IPS-NIHi11 (cell line): ENCODE data around the gene CTIF.

Source experiments
- DNase-seq: peaks from one replicate; pipeline ENCODE4 v3.0.0; 2012; ENCODE audit warnings: mixed read lengths, low spot score

CTIF gene

GRCh38 chr18:48887294-48887904 lies 348.6 kb downstream of the CTIF start:
- no peak for DNase-seq

- no peak for DNase-seq
Measured at GRCh38 chr18:48887905-48888772, 349.3 kb downstream of the CTIF start.

GRCh38 chr18:48888773-48889080 lies 349.9 kb downstream of the CTIF start:
- DNase-seq: no peak

- peak; percentile 82 for DNase-seq
Measured at GRCh38 chr18:48889115-48889941, 350.5 kb downstream of the CTIF start.

GRCh38 chr18:48889981-48890762 lies 351.3 kb downstream of the CTIF start:
- DNase-seq: no peak

DNA sequence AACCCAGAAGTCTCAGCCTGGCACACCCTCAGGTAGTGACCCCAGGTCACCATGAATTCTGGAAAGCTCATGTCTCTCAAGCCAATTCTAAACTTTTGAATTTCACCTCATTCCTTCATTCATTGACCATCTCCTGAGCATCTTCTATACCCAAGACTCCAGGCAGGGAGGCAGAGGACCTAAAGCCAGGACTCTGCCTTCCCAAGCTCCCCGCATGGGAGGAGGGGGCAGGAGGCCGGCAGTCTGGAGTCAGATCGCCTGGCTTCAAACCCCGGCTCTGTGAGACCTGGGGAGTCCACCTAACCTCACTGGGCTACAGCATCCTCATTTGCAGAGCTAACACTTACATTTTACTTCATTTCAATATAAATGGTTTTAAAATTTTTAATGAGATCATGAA lies 352.9 kb downstream of the CTIF start:
- DNase-seq: no peak

DNA sequence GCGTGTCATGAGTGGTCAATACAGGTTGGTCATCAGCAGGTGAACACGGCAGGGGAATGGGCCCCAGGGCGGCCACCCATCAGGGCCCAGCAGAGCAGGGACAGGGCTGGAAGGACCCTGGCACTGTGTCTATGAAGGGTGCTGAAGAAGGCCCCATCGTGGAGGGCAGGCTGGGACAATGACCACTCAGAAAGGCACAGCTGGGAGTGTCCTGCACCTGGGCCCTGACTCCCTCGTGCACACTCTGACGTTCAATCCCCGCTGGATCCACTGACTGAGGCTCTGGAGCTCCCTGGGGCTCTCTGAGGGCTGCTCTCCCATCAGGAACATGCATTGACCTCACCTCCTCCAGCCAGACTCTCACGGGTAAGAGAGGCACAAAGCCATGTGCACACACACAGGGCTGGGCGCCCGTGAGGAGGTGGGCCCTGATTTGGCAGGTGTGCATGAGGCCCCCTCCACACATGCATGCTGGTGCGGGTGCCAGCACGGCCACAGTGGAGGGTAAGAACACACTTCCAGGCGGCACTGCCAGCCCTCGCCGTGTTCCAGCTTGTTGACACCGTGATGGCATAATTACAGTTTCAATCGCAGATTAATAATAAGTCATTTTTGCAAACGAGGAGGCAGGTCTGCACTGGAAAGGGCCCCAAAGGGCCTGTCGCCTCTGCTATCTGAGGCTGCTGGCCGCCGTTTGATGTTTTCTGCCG lies 353.5 kb downstream of the CTIF start:
- no peak for DNase-seq

DNA sequence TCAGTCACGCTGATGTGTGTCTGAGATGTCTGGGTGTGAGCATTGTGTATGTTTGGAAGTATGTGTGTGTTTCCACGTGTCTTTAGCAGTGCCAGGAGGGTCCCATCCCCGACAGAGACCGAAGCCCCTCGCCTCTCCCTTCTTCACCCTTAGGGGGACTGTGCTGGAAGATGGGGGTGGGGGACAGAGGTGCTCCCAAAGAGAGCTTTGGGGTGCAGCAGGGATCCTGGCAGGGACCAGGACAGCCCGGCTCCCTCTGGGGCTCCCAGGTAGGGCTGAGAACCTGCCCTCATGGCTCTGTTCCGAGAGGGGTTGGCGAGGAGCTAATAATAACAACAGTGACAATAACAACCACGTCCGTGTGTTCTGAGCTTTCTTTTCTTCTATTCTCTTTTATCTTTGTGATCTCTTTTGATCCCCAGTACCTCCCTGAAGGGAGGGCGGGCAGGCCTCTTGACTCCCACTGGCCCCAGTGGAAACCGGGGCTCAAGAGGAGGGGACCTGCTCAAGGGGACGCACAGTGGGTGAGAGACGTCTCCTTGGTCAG lies 354.3 kb downstream of the CTIF start:
- DNase-seq: no peak

GRCh38 chr18:48893608-48894600 lies 355.1 kb downstream of the CTIF start:
- peak; percentile 46 for DNase-seq

GRCh38 chr18:48894799-48895346 lies 356.0 kb downstream of the CTIF start:
- DNase-seq: no peak

- no peak for DNase-seq
Measured at GRCh38 chr18:48896326-48896874, 357.6 kb downstream of the CTIF start.

GRCh38 chr18:48896875-48897511 lies 358.2 kb downstream of the CTIF start:
- peak; percentile 70 for DNase-seq

DNA sequence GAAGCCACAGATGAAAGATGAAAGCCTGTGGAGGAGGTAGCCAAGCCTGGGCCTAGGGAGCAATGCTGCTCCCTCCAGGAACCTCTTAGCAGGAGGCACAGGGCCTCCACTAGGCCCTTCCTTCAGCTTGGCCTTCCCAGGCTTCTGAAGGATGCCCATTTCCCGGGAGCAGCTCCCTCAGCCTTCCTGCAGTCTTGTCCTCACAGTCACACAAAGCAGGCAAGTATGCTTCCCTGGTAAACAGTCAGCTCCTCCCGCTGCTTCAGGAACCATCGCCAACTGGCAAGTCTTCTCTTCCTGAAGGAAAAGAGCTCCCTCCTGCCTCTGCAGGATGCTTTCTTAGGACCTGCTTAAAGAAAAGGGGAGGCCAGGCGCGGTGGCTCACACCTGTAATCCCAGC lies 358.7 kb downstream of the CTIF start:
- no peak for DNase-seq

- DNase-seq: no peak
Measured at GRCh38 chr18:48898521-48898920, 359.7 kb downstream of the CTIF start.

DNA sequence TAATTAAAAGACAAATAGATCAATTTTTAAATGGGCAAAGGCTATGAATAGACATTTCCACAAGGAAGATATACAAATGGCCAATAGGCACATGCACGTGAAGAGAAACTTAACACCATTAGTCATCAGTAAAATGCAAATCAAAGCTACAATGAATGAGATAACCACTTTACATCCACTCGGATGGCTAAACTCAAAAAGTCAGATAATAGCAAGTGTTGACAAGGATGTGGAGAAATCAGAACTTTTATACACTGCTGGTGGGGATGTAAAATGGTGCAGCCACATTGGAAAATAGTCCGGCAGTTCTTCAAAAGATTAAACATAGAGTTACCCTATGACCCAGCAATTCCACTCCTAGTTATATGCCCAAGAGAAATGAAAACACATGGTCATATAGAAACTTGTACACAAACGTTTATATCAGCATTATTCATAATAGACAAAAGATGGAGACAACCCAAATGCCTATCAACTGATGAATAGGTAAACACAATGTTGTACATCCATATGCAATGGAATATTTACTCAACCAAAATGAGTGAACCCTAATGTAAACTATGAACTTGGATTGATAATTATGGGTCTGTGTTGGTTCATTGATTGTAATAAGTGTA lies 360.8 kb downstream of the CTIF start:
- no peak for DNase-seq

DNA sequence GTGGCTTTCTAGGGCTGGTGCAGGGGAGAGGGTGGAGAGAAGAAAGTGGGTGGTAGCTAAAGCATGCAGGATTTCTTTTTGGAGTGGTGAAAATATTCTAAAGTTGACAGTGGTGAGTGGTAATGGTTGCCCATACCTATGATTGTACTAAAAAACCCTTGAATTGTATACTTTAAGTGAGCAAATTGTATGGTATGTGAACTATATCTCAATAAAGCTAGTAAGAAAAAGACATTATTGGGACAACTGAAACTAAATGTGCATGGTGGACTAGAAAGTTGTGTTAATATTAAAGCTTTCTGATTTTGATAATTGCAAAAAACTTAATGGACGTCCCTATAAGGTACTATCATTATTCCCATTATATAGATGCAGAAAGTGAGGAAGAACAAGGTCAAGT lies 361.6 kb downstream of the CTIF start:
- DNase-seq: no peak

DNA sequence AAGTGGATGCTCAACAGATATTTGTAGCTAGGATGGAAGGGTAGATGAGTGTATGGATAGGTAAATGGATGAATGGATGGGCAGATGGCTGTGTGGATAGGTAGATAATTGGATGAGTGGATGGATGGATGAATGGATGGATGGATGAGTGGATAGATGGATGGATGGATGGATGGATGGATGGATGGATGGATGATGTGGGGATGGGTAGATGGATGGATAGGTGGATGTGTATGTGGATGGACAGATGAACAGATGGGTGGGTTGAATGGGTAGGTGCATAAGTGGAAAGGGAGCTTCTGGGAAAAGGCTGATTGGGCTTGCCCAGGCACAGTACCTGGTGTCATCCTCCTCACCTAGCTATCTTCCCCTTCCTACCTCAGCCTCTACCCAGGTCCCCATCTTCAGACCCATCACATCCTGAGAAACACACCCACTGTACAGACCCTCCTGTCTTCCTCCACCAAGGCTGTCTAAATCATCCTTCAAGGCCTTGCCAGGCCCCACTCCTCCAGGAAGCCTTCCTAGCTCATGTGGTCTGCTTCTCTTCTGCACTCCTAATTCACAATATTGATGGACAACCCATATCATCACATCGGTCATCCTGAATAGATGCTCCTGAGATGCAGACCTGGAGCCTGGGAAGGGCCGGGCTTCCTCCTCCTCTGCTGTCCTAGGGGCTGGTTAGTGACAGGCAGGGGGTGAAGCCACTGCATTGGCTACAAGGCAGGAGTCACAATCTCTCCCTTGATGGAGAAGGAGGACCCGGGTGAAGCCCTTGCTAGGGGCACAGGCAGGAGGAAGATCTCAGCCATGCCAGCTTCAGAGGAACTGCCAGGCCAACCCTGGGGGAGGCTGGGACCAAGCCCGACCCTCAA lies 362.6 kb downstream of the CTIF start:
- DNase-seq: no peak
